ENCODE measurements around the gene SERPINA1. TPM values are rescaled to one million over a fixed set of nuclear protein-coding genes. Genes with fewer than 3 reads are reported as not detected.
"Not testable (repeated sequence)": the region's sequence is repeated elsewhere in the genome, so short reads cannot be mapped to it uniquely, and the experiment has no call there.

The SERPINA1 gene
- polyA plus RNA-seq (2012; ENCODE audit: low read depth, missing spikeins) = 0.77 TPM

- TF ChIP-seq POU2F2 (IDR thresholded peaks at IDR 0.05; ENCODE audit: low read depth, low read length) (no peak), POLR2A (IDR thresholded peaks at IDR 0.05; ENCODE audit: low read depth, low read length) (no peak), TAF1 (IDR thresholded peaks at IDR 0.05; ENCODE audit: low read depth, low read length) (no peak), PAX5 (IDR thresholded peaks at IDR 0.05; ENCODE audit: insufficient read depth, low read length, severe bottlenecking) (no peak), POLR2AphosphoS5 (IDR thresholded peaks at IDR 0.05; ENCODE audit: low read depth, low read length) (no peak), SPI1 (IDR thresholded peaks at IDR 0.05; ENCODE audit: low read depth, low read length) (no peak)
- FAIRE-seq (no peak), DNase-seq (ENCODE audit: insufficient read length, low spot score) (no peak)
Observed at GRCh38 chr14:94388384-94389103, at the start of gene SERPINA1. SERPINA1 (minus strand) TSS chr14:94388602; CDS start chr14:94383237, 5,365 bp downstream.

- no peak for FAIRE-seq
- TF ChIP-seq PAX5 (IDR thresholded peaks at IDR 0.05; ENCODE audit: insufficient read depth, low read length, severe bottlenecking) (no peak), POLR2AphosphoS5 (IDR thresholded peaks at IDR 0.05; ENCODE audit: low read depth, low read length) (no peak), TAF1 (IDR thresholded peaks at IDR 0.05; ENCODE audit: low read depth, low read length) (no peak)
- no peak for DNase-seq (ENCODE audit: insufficient read length, low spot score)
Observed at GRCh38 chr14:94428610-94429009, 40.2 kb upstream of the SERPINA1 start.

- no peak for FAIRE-seq
- DNase-seq (ENCODE audit: insufficient read length, low spot score) = no peak
- no peak for TF ChIP-seq PAX5 (IDR thresholded peaks at IDR 0.05; ENCODE audit: insufficient read depth, low read length, severe bottlenecking)
- no peak for TF ChIP-seq SPI1 (IDR thresholded peaks at IDR 0.05; ENCODE audit: low read depth, low read length)
- no peak for TF ChIP-seq TAF1 (IDR thresholded peaks at IDR 0.05; ENCODE audit: low read depth, low read length)
- no peak for TF ChIP-seq POU2F2 (IDR thresholded peaks at IDR 0.05; ENCODE audit: low read depth, low read length)
- TF ChIP-seq POLR2A (IDR thresholded peaks at IDR 0.05; ENCODE audit: low read depth, low read length) = no peak
- TF ChIP-seq POLR2AphosphoS5 (IDR thresholded peaks at IDR 0.05; ENCODE audit: low read depth, low read length) = no peak
Observed at GRCh38 chr14:94427016-94427613, 38.7 kb upstream of the SERPINA1 start.

- no peak for TF ChIP-seq TAF1 (IDR thresholded peaks at IDR 0.05; ENCODE audit: low read depth, low read length)
- no peak for TF ChIP-seq PAX5 (IDR thresholded peaks at IDR 0.05; ENCODE audit: insufficient read depth, low read length, severe bottlenecking)
- no peak for TF ChIP-seq POU2F2 (IDR thresholded peaks at IDR 0.05; ENCODE audit: low read depth, low read length)
- TF ChIP-seq POLR2A (IDR thresholded peaks at IDR 0.05; ENCODE audit: low read depth, low read length) = no peak
- TF ChIP-seq POLR2AphosphoS5 (IDR thresholded peaks at IDR 0.05; ENCODE audit: low read depth, low read length) = no peak
- TF ChIP-seq SPI1 (IDR thresholded peaks at IDR 0.05; ENCODE audit: low read depth, low read length) = no peak
- no peak for FAIRE-seq
Observed at GRCh38 chr14:94426526-94426925, 38.1 kb upstream of the SERPINA1 start.

GRCh38 chr14:94424371-94424770, 36.0 kb upstream of the SERPINA1 start:
- no peak for DNase-seq (ENCODE audit: insufficient read length, low spot score)
- TF ChIP-seq PAX5 (IDR thresholded peaks at IDR 0.05; ENCODE audit: insufficient read depth, low read length, severe bottlenecking) (no peak), POU2F2 (IDR thresholded peaks at IDR 0.05; ENCODE audit: low read depth, low read length) (no peak), TAF1 (IDR thresholded peaks at IDR 0.05; ENCODE audit: low read depth, low read length) (no peak), SPI1 (IDR thresholded peaks at IDR 0.05; ENCODE audit: low read depth, low read length) (no peak), POLR2A (IDR thresholded peaks at IDR 0.05; ENCODE audit: low read depth, low read length) (no peak), POLR2AphosphoS5 (IDR thresholded peaks at IDR 0.05; ENCODE audit: low read depth, low read length) (no peak)
- no peak for FAIRE-seq

More at GRCh38 chr14:94426526-94426925, 38.1 kb upstream of the SERPINA1 start:
- no peak for DNase-seq (ENCODE audit: insufficient read length, low spot score)

GRCh38 chr14:94423453-94424056, 35.2 kb upstream of the SERPINA1 start:
- DNase-seq (ENCODE audit: insufficient read length, low spot score) = peak; percentile 32
- FAIRE-seq = peak; percentile 50

GRCh38 chr14:94421316-94421715, 32.9 kb upstream of the SERPINA1 start:
- TF ChIP-seq TAF1 (IDR thresholded peaks at IDR 0.05; ENCODE audit: low read depth, low read length) = no peak
- no peak for TF ChIP-seq POLR2AphosphoS5 (IDR thresholded peaks at IDR 0.05; ENCODE audit: low read depth, low read length)
- no peak for TF ChIP-seq PAX5 (IDR thresholded peaks at IDR 0.05; ENCODE audit: insufficient read depth, low read length, severe bottlenecking)
- TF ChIP-seq POU2F2 (IDR thresholded peaks at IDR 0.05; ENCODE audit: low read depth, low read length) = no peak
- TF ChIP-seq POLR2A (IDR thresholded peaks at IDR 0.05; ENCODE audit: low read depth, low read length) = no peak
- no peak for TF ChIP-seq SPI1 (IDR thresholded peaks at IDR 0.05; ENCODE audit: low read depth, low read length)
- FAIRE-seq (no peak), DNase-seq (ENCODE audit: insufficient read length, low spot score) (no peak)

More at GRCh38 chr14:94423453-94424056, 35.2 kb upstream of the SERPINA1 start:
- TF ChIP-seq POLR2A (IDR thresholded peaks at IDR 0.05; ENCODE audit: low read depth, low read length) (no peak), POU2F2 (IDR thresholded peaks at IDR 0.05; ENCODE audit: low read depth, low read length) (no peak), POLR2AphosphoS5 (IDR thresholded peaks at IDR 0.05; ENCODE audit: low read depth, low read length) (no peak), SPI1 (IDR thresholded peaks at IDR 0.05; ENCODE audit: low read depth, low read length) (no peak), TAF1 (IDR thresholded peaks at IDR 0.05; ENCODE audit: low read depth, low read length) (no peak), PAX5 (IDR thresholded peaks at IDR 0.05; ENCODE audit: insufficient read depth, low read length, severe bottlenecking) (no peak)

GRCh38 chr14:94417497-94418205, 29.2 kb upstream of the SERPINA1 start:
- not testable (repeated sequence) for FAIRE-seq; DNase-seq (ENCODE audit: insufficient read length, low spot score)
